ENCODE data around the gene TOR3A. TPM values are rescaled to one million over a fixed set of nuclear protein-coding genes. Genes with fewer than 3 reads are reported as not detected.

The TOR3A gene
- total and polyA plus RNA-seq, 2 of the 13 experiments (the other 11 are each of a cell fraction or from before 2014, with no cell fraction given): 14.7 to 28.4 TPM

DNA sequence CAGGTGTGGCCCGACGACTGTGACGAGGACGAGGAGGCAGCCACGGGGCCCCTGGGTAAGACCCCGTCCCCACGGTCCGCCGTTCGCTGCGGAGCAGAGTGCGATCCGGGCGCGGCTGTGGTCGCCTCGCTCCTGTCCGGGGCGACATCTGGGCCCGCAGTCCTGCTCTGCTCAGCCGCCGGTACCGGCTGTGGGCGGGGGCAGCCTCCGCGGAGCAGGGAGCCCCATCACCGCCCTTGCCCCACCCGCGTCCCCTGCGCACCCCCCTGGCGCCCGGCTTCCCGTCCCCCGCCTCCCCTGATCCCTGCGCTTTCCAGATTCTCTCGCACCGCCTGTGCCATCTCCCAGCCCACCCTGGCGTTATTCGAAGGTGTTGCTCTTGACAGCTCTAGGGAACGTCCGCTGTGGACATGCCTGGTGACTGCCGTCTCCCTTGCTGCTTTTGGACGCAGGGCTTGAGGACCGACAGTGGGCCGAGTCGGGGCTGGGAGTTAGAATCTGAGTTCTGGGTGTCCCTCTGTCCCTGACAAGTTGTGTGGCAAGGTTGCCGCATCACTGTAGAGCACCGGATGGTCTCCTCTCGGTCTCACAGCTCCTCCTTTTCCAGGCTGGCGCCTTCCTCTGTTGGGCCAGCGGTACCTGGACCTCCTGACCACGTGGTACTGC, 596 bp downstream of the TOR3A start (continued):
- TF ChIP-seq MYC (CRISPR knock-in tag; IDR thresholded peaks at IDR 0.05; ENCODE audit: borderline replicate concordance) (peak; percentile 76; the same call in 1 of the 2 replicates), RBFOX2 (IDR thresholded peaks at IDR 0.05; ENCODE audit: low read depth, low read length) (peak; percentile 14; the same call in 1 of the 2 replicates), XRCC5 (optimal IDR thresholded peaks at IDR 0.05; ENCODE audit: low read length) (no peak), SALL1 (CRISPR knock-in tag; IDR thresholded peaks at IDR 0.05) (0 out of 2 replicates have a peak, but pooled peaks have one; percentile 10), TOPORS (CRISPR knock-in tag; IDR thresholded peaks at IDR 0.05) (0 out of 2 replicates have a peak, but pooled peaks have one; percentile 7), RAD51 (IDR thresholded peaks at IDR 0.05; ENCODE audit: borderline replicate concordance) (no peak), ZBTB20 (CRISPR knock-in tag; IDR thresholded peaks at IDR 0.05; ENCODE audit: borderline replicate concordance, low read depth) (0 out of 2 replicates have a peak, but pooled peaks have one; percentile 43), SSRP1 (CRISPR knock-in tag; IDR thresholded peaks at IDR 0.05) (0 out of 2 replicates have a peak, but pooled peaks have one; percentile 28), SRSF1 (optimal IDR thresholded peaks at IDR 0.05; ENCODE audit: low read depth, low read length) (no peak), AGO2 (optimal IDR thresholded peaks at IDR 0.05; ENCODE audit: low read depth, low read length) (peak; percentile 43), SOX5 (CRISPR knock-in tag; IDR thresholded peaks at IDR 0.05; ENCODE audit: borderline replicate concordance) (no peak)
- TF ChIP-seq, protein P1, sequence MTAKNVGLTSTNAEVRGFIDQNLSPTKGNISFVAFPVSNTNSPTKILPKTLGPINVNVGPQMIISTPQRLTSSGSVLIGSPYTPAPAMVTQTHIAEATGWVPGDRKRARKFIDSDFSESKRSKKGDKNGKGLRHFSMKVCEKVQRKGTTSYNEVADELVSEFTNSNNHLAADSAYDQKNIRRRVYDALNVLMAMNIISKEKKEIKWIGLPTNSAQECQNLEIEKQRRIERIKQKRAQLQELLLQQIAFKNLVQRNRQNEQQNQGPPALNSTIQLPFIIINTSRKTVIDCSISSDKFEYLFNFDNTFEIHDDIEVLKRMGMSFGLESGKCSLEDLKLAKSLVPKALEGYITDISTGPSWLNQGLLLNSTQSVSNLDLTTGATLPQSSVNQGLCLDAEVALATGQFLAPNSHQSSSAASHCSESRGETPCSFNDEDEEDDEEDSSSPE (CRISPR knock-in tag; IDR thresholded peaks at IDR 0.05): 0 out of 2 replicates have a peak, but pooled peaks have one; percentile 22
- TF ChIP-seq, protein P2, sequence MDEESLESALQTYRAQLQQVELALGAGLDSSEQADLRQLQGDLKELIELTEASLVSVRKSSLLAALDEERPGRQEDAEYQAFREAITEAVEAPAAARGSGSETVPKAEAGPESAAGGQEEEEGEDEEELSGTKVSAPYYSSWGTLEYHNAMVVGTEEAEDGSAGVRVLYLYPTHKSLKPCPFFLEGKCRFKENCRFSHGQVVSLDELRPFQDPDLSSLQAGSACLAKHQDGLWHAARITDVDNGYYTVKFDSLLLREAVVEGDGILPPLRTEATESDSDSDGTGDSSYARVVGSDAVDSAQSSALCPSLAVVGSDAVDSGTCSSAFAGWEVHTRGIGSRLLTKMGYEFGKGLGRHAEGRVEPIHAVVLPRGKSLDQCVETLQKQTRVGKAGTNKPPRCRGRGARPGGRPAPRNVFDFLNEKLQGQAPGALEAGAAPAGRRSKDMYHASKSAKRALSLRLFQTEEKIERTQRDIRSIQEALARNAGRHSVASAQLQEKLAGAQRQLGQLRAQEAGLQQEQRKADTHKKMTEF (CRISPR knock-in tag; IDR thresholded peaks at IDR 0.05): no peak
- TF ChIP-seq, protein P3, sequence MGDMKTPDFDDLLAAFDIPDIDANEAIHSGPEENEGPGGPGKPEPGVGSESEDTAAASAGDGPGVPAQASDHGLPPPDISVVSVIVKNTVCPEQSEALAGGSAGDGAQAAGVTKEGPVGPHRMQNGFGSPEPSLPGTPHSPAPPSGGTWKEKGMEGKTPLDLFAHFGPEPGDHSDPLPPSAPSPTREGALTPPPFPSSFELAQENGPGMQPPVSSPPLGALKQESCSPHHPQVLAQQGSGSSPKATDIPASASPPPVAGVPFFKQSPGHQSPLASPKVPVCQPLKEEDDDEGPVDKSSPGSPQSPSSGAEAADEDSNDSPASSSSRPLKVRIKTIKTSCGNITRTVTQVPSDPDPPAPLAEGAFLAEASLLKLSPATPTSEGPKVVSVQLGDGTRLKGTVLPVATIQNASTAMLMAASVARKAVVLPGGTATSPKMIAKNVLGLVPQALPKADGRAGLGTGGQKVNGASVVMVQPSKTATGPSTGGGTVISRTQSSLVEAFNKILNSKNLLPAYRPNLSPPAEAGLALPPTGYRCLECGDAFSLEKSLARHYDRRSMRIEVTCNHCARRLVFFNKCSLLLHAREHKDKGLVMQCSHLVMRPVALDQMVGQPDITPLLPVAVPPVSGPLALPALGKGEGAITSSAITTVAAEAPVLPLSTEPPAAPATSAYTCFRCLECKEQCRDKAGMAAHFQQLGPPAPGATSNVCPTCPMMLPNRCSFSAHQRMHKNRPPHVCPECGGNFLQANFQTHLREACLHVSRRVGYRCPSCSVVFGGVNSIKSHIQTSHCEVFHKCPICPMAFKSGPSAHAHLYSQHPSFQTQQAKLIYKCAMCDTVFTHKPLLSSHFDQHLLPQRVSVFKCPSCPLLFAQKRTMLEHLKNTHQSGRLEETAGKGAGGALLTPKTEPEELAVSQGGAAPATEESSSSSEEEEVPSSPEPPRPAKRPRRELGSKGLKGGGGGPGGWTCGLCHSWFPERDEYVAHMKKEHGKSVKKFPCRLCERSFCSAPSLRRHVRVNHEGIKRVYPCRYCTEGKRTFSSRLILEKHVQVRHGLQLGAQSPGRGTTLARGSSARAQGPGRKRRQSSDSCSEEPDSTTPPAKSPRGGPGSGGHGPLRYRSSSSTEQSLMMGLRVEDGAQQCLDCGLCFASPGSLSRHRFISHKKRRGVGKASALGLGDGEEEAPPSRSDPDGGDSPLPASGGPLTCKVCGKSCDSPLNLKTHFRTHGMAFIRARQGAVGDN (CRISPR knock-in tag; IDR thresholded peaks at IDR 0.05): peak; percentile 35
- TF ChIP-seq, protein P4, sequence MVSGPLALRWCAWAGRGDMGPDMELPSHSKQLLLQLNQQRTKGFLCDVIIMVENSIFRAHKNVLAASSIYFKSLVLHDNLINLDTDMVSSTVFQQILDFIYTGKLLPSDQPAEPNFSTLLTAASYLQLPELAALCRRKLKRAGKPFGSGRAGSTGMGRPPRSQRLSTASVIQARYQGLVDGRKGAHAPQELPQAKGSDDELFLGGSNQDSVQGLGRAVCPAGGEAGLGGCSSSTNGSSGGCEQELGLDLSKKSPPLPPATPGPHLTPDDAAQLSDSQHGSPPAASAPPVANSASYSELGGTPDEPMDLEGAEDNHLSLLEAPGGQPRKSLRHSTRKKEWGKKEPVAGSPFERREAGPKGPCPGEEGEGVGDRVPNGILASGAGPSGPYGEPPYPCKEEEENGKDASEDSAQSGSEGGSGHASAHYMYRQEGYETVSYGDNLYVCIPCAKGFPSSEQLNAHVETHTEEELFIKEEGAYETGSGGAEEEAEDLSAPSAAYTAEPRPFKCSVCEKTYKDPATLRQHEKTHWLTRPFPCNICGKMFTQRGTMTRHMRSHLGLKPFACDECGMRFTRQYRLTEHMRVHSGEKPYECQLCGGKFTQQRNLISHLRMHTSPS (CRISPR knock-in tag; IDR thresholded peaks at IDR 0.05; ENCODE audit: low read depth): no peak
- TF ChIP-seq, protein P5, sequence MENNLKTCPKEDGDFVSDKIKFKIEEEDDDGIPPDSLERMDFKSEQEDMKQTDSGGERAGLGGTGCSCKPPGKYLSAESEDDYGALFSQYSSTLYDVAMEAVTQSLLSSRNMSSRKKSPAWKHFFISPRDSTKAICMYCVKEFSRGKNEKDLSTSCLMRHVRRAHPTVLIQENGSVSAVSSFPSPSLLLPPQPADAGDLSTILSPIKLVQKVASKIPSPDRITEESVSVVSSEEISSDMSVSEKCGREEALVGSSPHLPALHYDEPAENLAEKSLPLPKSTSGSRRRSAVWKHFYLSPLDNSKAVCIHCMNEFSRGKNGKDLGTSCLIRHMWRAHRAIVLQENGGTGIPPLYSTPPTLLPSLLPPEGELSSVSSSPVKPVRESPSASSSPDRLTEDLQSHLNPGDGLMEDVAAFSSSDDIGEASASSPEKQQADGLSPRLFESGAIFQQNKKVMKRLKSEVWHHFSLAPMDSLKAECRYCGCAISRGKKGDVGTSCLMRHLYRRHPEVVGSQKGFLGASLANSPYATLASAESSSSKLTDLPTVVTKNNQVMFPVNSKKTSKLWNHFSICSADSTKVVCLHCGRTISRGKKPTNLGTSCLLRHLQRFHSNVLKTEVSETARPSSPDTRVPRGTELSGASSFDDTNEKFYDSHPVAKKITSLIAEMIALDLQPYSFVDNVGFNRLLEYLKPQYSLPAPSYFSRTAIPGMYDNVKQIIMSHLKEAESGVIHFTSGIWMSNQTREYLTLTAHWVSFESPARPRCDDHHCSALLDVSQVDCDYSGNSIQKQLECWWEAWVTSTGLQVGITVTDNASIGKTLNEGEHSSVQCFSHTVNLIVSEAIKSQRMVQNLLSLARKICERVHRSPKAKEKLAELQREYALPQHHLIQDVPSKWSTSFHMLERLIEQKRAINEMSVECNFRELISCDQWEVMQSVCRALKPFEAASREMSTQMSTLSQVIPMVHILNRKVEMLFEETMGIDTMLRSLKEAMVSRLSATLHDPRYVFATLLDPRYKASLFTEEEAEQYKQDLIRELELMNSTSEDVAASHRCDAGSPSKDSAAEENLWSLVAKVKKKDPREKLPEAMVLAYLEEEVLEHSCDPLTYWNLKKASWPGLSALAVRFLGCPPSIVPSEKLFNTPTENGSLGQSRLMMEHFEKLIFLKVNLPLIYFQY (CRISPR knock-in tag; IDR thresholded peaks at IDR 0.05; ENCODE audit: borderline replicate concordance): 0 out of 2 replicates have a peak, but pooled peaks have one; percentile 8

All from HepG2 (cell line).